ENCODE data around the gene KDM6A. TPM values are rescaled to one million over a fixed set of nuclear protein-coding genes. Genes with fewer than 3 reads are reported as not detected.
A peak's percentile ranks its signal among the peaks of the same experiment; 100 is the strongest.
"Not testable (repeated sequence)": the region's sequence is repeated elsewhere in the genome, so short reads cannot be mapped to it uniquely, and the experiment has no call there.

KDM6A gene
- total RNA-seq, 1 donor from 2014 or later: 8.5 TPM

- no peak for TF ChIP-seq CTCF (conservative IDR thresholded peaks at IDR 0.05; ENCODE audit: low read depth, low read length)
- DNase-seq (ENCODE audit: low read depth): no peak
- no peak overlapping the region for H3K4me3 ChIP-seq (ENCODE audit: low read depth, low read length)
These were observed 173.4 kb downstream of the KDM6A start for GRCh38 chrX:45046417-45046816.

GRCh38 chrX:45050558-45050957 lies 177.6 kb downstream of the KDM6A start:
- DNase-seq (ENCODE audit: low read depth): no peak

GRCh38 chrX:45056428-45057145 lies 183.6 kb downstream of the KDM6A start:
- no peak overlapping the region for H3K4me3 ChIP-seq (ENCODE audit: low read depth, low read length)
- no peak for DNase-seq (ENCODE audit: low read depth)
- no peak for TF ChIP-seq CTCF (conservative IDR thresholded peaks at IDR 0.05; ENCODE audit: low read depth, low read length)

More at GRCh38 chrX:45050558-45050957, 177.6 kb downstream of the KDM6A start:
- TF ChIP-seq CTCF (conservative IDR thresholded peaks at IDR 0.05; ENCODE audit: low read depth, low read length): no peak
- H3K4me3 ChIP-seq (ENCODE audit: low read depth, low read length): no peak overlapping the region

GRCh38 chrX:45059906-45060305 lies 186.9 kb downstream of the KDM6A start:
- not testable (repeated sequence) for H3K4me3 ChIP-seq (ENCODE audit: low read depth, low read length); DNase-seq (ENCODE audit: low read depth)

GRCh38 chrX:45063319-45064095 lies 190.5 kb downstream of the KDM6A start:
- peak; percentile 9 for DNase-seq (ENCODE audit: low read depth)
- TF ChIP-seq CTCF (conservative IDR thresholded peaks at IDR 0.05; ENCODE audit: low read depth, low read length): no peak
- H3K4me3 ChIP-seq (ENCODE audit: low read depth, low read length): no peak overlapping the region

- no peak overlapping the region for H3K4me3 ChIP-seq (ENCODE audit: low read depth, low read length)
- DNase-seq (ENCODE audit: low read depth): no peak
- no peak for TF ChIP-seq CTCF (conservative IDR thresholded peaks at IDR 0.05; ENCODE audit: low read depth, low read length)
These were observed 195.6 kb downstream of the KDM6A start for GRCh38 chrX:45068569-45068968.

- DNase-seq (ENCODE audit: low read depth): peak; percentile 9
- H3K4me3 ChIP-seq (ENCODE audit: low read depth, low read length): no peak overlapping the region
- peak; percentile 67 for TF ChIP-seq CTCF (conservative IDR thresholded peaks at IDR 0.05; ENCODE audit: low read depth, low read length)
These were observed 197.4 kb downstream of the KDM6A start for GRCh38 chrX:45070116-45071007.

- not testable (repeated sequence) for DNase-seq (ENCODE audit: low read depth); H3K4me3 ChIP-seq (ENCODE audit: low read depth, low read length)
These were observed 200.0 kb downstream of the KDM6A start for GRCh38 chrX:45073011-45073410.
